ENCODE measurements around the gene HUWE1. TPM values are rescaled to one million over a fixed set of nuclear protein-coding genes. Genes with fewer than 3 reads are reported as not detected.
"Not testable (repeated sequence)": the region's sequence is repeated elsewhere in the genome, so short reads cannot be mapped to it uniquely, and the experiment has no call there.

The HUWE1 gene
- total RNA-seq, 1 donor from 2014 or later = 120 TPM

- intact Hi-C loops (cut with DNase I) = no loop called here
These were observed 36.9 kb upstream of the HUWE1 start for GRCh38 chrX:53723381-53723780.

GRCh38 chrX:53721610-53722009, 35.1 kb upstream of the HUWE1 start:
- H3K27me3 ChIP-seq; H3K4me1 ChIP-seq; H3K4me3 ChIP-seq; H3K27ac ChIP-seq; H3K9me3 ChIP-seq; H3K36me3 ChIP-seq; DNase-seq (ENCODE audit: extremely low spot score in 2 of 2); intact Hi-C loops (cut with DNase I): not testable (repeated sequence)

More at GRCh38 chrX:53723381-53723780, 36.9 kb upstream of the HUWE1 start:
- H3K4me3 ChIP-seq = no peak overlapping the region
- DNase-seq (ENCODE audit: extremely low spot score in 2 of 2) = no peak
- H3K27ac ChIP-seq = no peak overlapping the region
- no peaks in the 10 kb centered on the region for H3K36me3 ChIP-seq
- no peaks in the 10 kb centered on the region for H3K9me3 ChIP-seq
- TF ChIP-seq POLR2AphosphoS5 (IDR thresholded peaks at IDR 0.05; ENCODE audit: insufficient read depth in 1 of 2, low read depth in 1 of 2) = no peak
- TF ChIP-seq CTCF (IDR thresholded peaks at IDR 0.05) = no peak
- no peak for TF ChIP-seq POLR2A (IDR thresholded peaks at IDR 0.05)
- no peaks in the 10 kb centered on the region for H3K4me1 ChIP-seq
- no peaks in the 10 kb centered on the region for H3K27me3 ChIP-seq

DNA sequence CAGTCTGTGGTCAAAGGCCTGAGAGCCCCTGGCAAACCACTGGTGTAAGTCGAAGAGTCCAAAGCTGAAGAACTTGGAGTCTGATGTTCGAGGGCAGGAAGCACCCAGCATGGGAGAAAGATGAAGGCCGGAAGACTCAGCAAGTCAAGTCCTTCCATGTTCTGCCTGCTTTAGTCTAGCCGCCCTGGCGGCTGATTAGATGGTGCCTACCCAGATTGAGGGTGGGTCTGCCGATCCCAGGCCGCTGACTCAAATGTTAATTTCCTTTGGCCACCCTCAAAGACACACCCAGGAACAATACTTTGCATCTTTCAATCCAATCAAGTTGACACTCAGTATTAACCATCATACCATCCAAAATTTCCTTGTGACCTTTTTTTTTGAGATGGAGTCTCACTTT, 33.1 kb upstream of the HUWE1 start:
- H3K27me3 ChIP-seq; H3K9me3 ChIP-seq; H3K36me3 ChIP-seq; DNase-seq (ENCODE audit: extremely low spot score in 2 of 2); H3K27ac ChIP-seq; H3K4me1 ChIP-seq; intact Hi-C loops (cut with DNase I); H3K4me3 ChIP-seq: not testable (repeated sequence)

- peaks cover 6% of the 10 kb centered on the region for H3K4me1 ChIP-seq
- H3K27ac ChIP-seq = no peak overlapping the region
- H3K36me3 ChIP-seq = no peaks in the 10 kb centered on the region
- no peaks in the 10 kb centered on the region for H3K27me3 ChIP-seq
- TF ChIP-seq POLR2A (IDR thresholded peaks at IDR 0.05) (no peak), CTCF (IDR thresholded peaks at IDR 0.05) (no peak), POLR2AphosphoS5 (IDR thresholded peaks at IDR 0.05; ENCODE audit: insufficient read depth in 1 of 2, low read depth in 1 of 2) (no peak)
- intact Hi-C loops (cut with DNase I) = no loop called here
- no peaks in the 10 kb centered on the region for H3K9me3 ChIP-seq
- DNase-seq (ENCODE audit: extremely low spot score in 2 of 2) = no peak
- H3K4me3 ChIP-seq = no peak overlapping the region
These were observed 31.6 kb upstream of the HUWE1 start for GRCh38 chrX:53718073-53718472.

DNA sequence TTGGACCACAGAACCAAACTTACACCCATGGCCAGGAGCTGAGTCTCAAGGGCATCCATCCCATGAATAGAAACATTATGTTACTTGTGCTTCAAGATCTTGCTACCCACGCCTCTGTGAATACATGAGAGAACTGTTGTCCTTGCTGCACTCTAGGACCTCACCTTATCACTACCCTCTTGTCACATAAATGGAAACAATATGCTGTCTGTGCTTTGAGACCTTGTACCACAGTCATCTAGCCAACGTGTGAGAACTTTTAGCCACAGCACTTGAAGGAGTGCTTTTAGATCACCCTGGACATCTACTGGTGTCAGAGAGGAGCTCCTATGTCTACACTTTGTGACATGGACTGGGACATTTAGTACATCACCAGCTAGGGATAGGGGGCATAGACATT, 30.7 kb upstream of the HUWE1 start:
- Histone ChIP-seq H3K4me3 (no peak overlapping the region), H3K9me3 (no peaks in the 10 kb centered on the region), H3K36me3 (no peaks in the 10 kb centered on the region), H3K4me1 (peaks cover 6% of the 10 kb centered on the region), H3K27ac (no peak overlapping the region), H3K27me3 (no peaks in the 10 kb centered on the region)
- no peak for TF ChIP-seq POLR2AphosphoS5 (IDR thresholded peaks at IDR 0.05; ENCODE audit: insufficient read depth in 1 of 2, low read depth in 1 of 2)
- no peak for TF ChIP-seq POLR2A (IDR thresholded peaks at IDR 0.05)
- TF ChIP-seq CTCF (IDR thresholded peaks at IDR 0.05) = no peak
- intact Hi-C loops (cut with DNase I) = no loop called here
- no peak for DNase-seq (ENCODE audit: extremely low spot score in 2 of 2)

DNA sequence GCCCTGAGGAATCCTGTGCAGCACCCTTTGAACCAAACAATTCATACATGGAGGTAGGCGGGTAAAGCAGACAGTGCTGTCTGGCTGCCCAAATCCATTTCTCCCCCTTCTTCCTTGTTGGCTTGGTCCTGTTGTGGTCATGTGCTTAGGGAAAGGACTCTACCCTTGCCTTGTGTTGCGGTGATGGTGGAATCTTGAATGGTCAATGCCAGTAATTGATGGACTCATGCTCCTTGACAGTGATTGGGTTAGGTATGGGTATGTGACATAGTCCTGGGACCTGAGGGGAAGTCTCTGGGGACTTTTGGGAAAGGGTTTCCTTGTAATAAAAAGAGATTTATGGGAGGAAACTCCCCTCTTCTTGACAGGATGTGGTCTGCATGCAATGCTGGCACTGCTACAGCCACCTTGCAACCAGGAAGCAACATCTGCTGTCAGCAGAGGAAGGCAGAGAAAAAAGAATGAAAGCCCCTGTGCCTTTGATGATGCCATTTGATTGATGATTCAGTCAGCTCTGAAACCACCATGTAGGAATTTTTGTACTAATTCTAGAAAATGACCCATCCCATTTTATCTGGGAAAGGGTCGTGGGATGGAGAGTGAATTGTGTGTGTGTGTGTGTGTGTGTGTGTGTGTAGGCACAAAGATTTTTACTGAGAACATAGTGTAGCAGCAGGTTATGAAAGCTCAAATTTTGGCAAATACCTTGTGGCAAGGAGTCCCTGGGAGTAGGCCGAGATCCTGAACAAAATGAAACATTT, 30.0 kb upstream of the HUWE1 start:
- intact Hi-C loops (cut with DNase I) = no loop called here
- TF ChIP-seq POLR2AphosphoS5 (IDR thresholded peaks at IDR 0.05; ENCODE audit: insufficient read depth in 1 of 2, low read depth in 1 of 2) = no peak
- no peak for TF ChIP-seq CTCF (IDR thresholded peaks at IDR 0.05)
- no peak for TF ChIP-seq POLR2A (IDR thresholded peaks at IDR 0.05)
- Histone ChIP-seq H3K27ac (no peak overlapping the region), H3K36me3 (no peaks in the 10 kb centered on the region), H3K9me3 (no peaks in the 10 kb centered on the region), H3K4me3 (no peak overlapping the region), H3K4me1 (peaks cover 6% of the 10 kb centered on the region), H3K27me3 (no peaks in the 10 kb centered on the region)
- DNase-seq (ENCODE audit: extremely low spot score in 2 of 2) = no peak
